Measurements from ENCODE around the gene MYOZ3. TPM values are rescaled to one million over a fixed set of nuclear protein-coding genes. Genes with fewer than 3 reads are reported as not detected.
A peak's percentile ranks its signal among the peaks of the same experiment; 100 is the strongest.

MYOZ3 gene
- total RNA-seq, 1 experiment from 2014 or later = not detected

GRCh38 chr5:150638053-150638444 is 23.0 kb upstream of the MYOZ3 start:
- no peak for TF ChIP-seq CTCF (IDR thresholded peaks at IDR 0.05; ENCODE audit: unreplicated experiment)
- intact Hi-C loops (cut with micrococcal nuclease; ENCODE audit: unreplicated experiment) = loop anchor here (10.0 kb wide), 1 partner anchor 183 kb away; no protein-coding TSS in a partner anchor
- H3K36me3 Mint-ChIP-seq (ENCODE audit: insufficient read depth, unreplicated experiment) = peaks cover 39% of the 10 kb centered on the region
- no peak for DNase-seq
- H3K4me1 Mint-ChIP-seq (ENCODE audit: low read depth, unreplicated experiment) = peaks cover 77% of the 10 kb centered on the region
- H3K9me3 Mint-ChIP-seq (ENCODE audit: low read depth, unreplicated experiment) = no peaks in the 10 kb centered on the region
- H3K27me3 Mint-ChIP-seq (ENCODE audit: unreplicated experiment) = no peaks in the 10 kb centered on the region
- no TSS peak for BruUV-seq (replicated peaks)
- H3K4me3 Mint-ChIP-seq (ENCODE audit: low read depth, unreplicated experiment) = no peak overlapping the region
- peak overlapping the region; percentile 27 for H3K27ac Mint-ChIP-seq (ENCODE audit: unreplicated experiment)
- CTCF ChIA-PET = interaction anchor here (0.8 kb wide), 1 partner anchor 78 kb away, joined by 3 read pairs; no protein-coding TSS in a partner anchor

- peak overlapping the region; percentile 58 for H3K27ac Mint-ChIP-seq (ENCODE audit: unreplicated experiment)
- DNase-seq = no peak
- peaks cover 39% of the 10 kb centered on the region for H3K36me3 Mint-ChIP-seq (ENCODE audit: insufficient read depth, unreplicated experiment)
- intact Hi-C loops (cut with micrococcal nuclease; ENCODE audit: unreplicated experiment) = loop anchor here (10.0 kb wide), 1 partner anchor 184 kb away; no protein-coding TSS in a partner anchor
- peaks cover 76% of the 10 kb centered on the region for H3K4me1 Mint-ChIP-seq (ENCODE audit: low read depth, unreplicated experiment)
- H3K9me3 Mint-ChIP-seq (ENCODE audit: low read depth, unreplicated experiment) = no peaks in the 10 kb centered on the region
- no TSS peak for BruUV-seq (replicated peaks)
- no peak for TF ChIP-seq CTCF (IDR thresholded peaks at IDR 0.05; ENCODE audit: unreplicated experiment)
- peak overlapping the region; percentile 20 for H3K4me3 Mint-ChIP-seq (ENCODE audit: low read depth, unreplicated experiment)
- H3K27me3 Mint-ChIP-seq (ENCODE audit: unreplicated experiment) = no peaks in the 10 kb centered on the region
- CTCF ChIA-PET = interaction anchor here (1.2 kb wide), 1 partner anchor 15 kb away, joined by 3 read pairs; no protein-coding TSS in a partner anchor
Measured at GRCh38 chr5:150638488-150639376, 22.3 kb upstream of the MYOZ3 start.

- intact Hi-C loops (cut with micrococcal nuclease; ENCODE audit: unreplicated experiment) = loop anchor here (10.0 kb wide), 1 partner anchor 185 kb away; no protein-coding TSS in a partner anchor
- Mint-ChIP-seq H3K27ac (ENCODE audit: unreplicated experiment) (peak overlapping the region; percentile 58), H3K4me3 (ENCODE audit: low read depth, unreplicated experiment) (peak overlapping the region; percentile 20), H3K27me3 (ENCODE audit: unreplicated experiment) (no peaks in the 10 kb centered on the region), H3K9me3 (ENCODE audit: low read depth, unreplicated experiment) (no peaks in the 10 kb centered on the region), H3K4me1 (ENCODE audit: low read depth, unreplicated experiment) (peaks cover 76% of the 10 kb centered on the region), H3K36me3 (ENCODE audit: insufficient read depth, unreplicated experiment) (peaks cover 39% of the 10 kb centered on the region)
- DNase-seq = no peak
- no TSS peak for BruUV-seq (replicated peaks)
- CTCF ChIA-PET = interaction anchor here (1.2 kb wide), 1 partner anchor 14 kb away, joined by 3 read pairs; no protein-coding TSS in a partner anchor
- no peak for TF ChIP-seq CTCF (IDR thresholded peaks at IDR 0.05; ENCODE audit: unreplicated experiment)
Measured at GRCh38 chr5:150639377-150639692, 21.7 kb upstream of the MYOZ3 start.

- Mint-ChIP-seq H3K4me1 (ENCODE audit: low read depth, unreplicated experiment) (peaks cover 76% of the 10 kb centered on the region), H3K27me3 (ENCODE audit: unreplicated experiment) (no peaks in the 10 kb centered on the region), H3K27ac (ENCODE audit: unreplicated experiment) (no peak overlapping the region), H3K9me3 (ENCODE audit: low read depth, unreplicated experiment) (no peaks in the 10 kb centered on the region), H3K36me3 (ENCODE audit: insufficient read depth, unreplicated experiment) (peaks cover 39% of the 10 kb centered on the region), H3K4me3 (ENCODE audit: low read depth, unreplicated experiment) (no peak overlapping the region)
- DNase-seq = no peak
- CTCF ChIA-PET = interaction anchor here (1.0 kb wide), 1 partner anchor 23 kb away, joined by 3 read pairs; no protein-coding TSS in a partner anchor
- BruUV-seq (replicated peaks) = no TSS peak
- intact Hi-C loops (cut with micrococcal nuclease; ENCODE audit: unreplicated experiment) = loop anchor here (5.0 to 10.0 kb wide), 2 partner anchors 77 to 185 kb away; no protein-coding TSS in a partner anchor
- no peak for TF ChIP-seq CTCF (IDR thresholded peaks at IDR 0.05; ENCODE audit: unreplicated experiment)
Measured at GRCh38 chr5:150639751-150640150, 21.3 kb upstream of the MYOZ3 start.
